Measurements from ENCODE around the gene ATP6V1C2.
"Not testable (repeated sequence)": the region's sequence is repeated elsewhere in the genome, so short reads cannot be mapped to it uniquely, and the experiment has no call there.

Gene ATP6V1C2

GRCh38 chr2:10768063-10768507 is 46.7 kb downstream of the ATP6V1C2 start:
- DNase-seq (ENCODE audit: low read depth in 2 of 2): no peak

- DNase-seq (ENCODE audit: low read depth in 2 of 2): no peak
These were observed 49.7 kb downstream of the ATP6V1C2 start for GRCh38 chr2:10770956-10771750.

- DNase-seq (ENCODE audit: low read depth in 2 of 2): no peak
These were observed 50.4 kb downstream of the ATP6V1C2 start for GRCh38 chr2:10771786-10772185.

DNA sequence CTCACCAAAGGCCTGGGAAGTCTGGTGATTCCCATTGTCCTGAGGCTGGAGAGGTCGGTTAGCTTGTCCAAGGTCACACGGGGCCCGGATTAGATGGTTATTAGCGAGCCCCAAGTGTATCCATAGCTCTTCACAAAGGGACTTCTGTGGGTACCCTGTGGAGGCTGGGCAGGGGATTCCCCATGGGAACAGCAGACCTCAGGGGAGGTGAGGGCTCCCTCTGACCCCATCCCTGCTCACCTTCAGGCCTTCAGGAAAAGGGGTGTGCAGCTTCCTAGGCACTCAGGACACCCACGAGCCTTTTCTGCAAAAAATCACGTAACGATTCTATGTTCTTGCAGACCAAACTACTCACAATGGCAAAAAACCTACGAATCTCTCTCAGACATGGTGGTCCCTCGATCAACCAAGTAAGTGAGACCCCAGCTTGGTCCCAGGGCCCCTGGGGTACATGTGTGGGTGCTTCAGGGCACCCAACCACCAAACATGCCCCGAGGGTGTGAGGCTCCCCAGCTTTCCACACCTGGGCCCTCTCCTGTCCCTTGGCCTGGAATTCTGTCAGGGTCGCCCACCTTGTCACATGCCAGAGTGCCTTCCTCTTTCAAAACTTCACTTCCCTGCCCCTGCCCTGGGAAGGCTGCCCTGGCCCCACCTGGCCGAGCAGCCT is 50.9 kb downstream of the ATP6V1C2 start:
- DNase-seq (ENCODE audit: low read depth in 2 of 2): no peak

- no peak for DNase-seq (ENCODE audit: low read depth in 2 of 2)
These were observed 51.4 kb downstream of the ATP6V1C2 start for GRCh38 chr2:10772868-10773215.

DNA sequence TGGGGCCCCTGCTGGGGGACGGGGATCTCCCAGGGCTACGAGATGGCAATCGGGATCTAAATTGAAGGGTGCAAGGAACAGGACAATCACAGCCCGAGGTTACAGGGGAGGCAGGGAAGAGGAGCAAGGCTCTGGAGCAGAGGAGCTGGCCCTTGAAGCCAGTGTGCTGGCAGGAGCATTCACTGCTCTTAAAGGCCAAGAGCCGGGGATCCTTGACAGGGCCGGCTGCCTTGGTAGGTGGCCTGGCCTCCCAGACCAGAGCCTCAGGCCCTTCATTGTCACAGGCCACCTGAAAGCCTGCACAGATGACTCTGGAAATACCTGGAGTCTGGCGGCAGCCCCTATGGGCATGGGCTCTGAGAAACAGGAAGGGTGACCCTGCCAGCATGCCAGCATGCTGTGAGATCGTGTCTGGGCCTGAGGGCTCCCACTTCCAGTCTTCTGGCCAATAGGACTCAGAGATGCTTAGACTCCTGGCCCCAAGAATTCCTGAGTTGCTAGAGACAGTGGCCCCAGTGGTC is 52.5 kb downstream of the ATP6V1C2 start:
- DNase-seq (ENCODE audit: low read depth in 2 of 2): no peak

GRCh38 chr2:10774394-10774793 is 53.0 kb downstream of the ATP6V1C2 start:
- no peak for DNase-seq (ENCODE audit: low read depth in 2 of 2)

DNA sequence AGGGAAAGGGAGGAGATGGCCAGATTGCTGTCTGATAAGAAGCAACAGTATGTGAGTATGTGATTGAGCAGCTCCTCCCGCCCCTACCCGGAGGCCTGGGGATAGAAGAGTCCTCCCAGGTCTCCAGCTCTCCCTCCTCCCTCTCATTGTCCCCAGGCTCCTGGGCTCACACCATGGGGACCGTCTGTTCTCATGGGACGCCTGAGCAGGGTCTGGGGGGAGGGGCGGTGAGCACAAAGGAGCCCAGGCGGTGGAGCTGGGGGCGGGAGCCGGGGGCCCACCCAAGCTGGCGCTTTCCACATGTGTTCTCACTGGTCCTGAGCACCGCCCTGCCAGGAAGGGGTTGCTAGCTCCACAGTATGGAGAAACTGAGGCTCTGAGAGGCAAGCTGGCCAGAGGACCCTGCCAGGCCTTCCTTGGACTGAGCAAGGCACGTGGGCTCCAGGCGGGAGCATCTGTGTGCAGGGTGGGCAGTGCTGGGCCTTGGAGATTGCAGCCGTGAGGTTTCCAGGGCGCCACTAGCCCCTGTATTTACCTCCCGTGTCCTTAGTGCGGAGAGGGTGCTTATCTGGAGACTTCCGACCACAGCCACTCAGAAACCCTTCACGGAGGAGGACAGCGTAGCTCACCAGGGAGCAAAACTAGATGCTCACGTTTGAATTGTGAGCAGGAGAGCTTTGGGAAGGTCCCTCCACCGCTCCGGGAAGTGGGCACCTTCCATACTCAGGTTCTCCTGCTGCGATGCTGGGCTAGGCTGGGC is 53.8 kb downstream of the ATP6V1C2 start:
- DNase-seq (ENCODE audit: low read depth in 2 of 2): no peak

DNA sequence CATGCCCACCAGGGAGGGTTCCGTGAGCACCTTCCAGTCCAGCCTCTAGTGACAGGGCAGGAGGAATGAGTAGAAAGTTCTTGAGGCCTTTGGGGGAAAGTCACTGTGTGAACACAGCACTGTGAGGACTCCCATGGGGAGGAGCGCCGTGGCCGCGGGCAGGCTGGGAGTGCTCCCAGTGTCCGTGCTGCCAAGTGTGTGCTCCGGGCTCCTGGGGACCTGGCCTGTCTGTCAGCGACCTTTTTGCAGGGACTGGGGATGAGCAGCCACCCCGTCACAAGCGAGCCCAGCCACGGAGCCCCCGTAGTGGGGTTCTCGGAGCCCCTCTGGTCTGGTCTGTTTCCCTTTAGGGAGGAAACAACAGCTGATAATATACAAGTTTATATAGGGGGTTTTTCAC is 54.4 kb downstream of the ATP6V1C2 start:
- DNase-seq (ENCODE audit: low read depth in 2 of 2): no peak

DNA sequence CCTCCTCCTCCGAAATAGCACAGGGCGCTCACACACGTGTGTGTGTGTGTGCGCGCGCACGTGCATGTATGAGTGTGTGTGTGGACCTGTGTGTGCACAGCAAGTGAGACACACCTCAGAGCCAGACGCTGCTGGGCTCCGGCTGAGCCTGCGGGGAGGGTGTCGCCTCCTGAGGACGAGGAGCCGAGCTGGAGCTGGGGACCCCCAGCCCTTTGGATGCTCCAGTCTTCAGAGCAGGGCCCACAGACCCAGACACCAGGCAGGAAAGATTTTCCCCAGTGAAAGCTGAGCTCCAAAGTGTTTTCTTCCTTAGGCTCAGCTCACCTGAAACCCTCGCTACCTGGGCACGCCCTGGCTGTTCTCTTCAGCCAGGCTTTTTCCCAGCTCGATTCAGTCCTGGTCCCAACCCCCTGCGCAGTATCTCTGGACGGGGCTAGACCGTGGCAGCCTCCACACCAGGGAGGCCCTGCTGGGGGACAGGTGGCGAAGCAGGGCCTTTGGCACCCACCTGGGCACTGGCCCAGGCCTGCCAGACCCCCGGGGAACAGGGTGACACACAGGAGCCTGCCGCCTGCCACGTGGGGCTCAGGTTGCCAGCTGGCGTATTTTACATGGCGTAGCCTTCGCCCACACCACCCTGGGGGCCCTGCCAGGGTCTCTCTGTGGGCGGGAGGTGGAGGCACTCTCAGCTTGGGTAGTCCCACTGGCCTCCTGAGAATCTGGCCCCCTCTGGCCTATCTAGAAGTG is 55.0 kb downstream of the ATP6V1C2 start:
- DNase-seq (ENCODE audit: low read depth in 2 of 2): no peak

- DNase-seq (ENCODE audit: low read depth in 2 of 2): no peak
These were observed 55.8 kb downstream of the ATP6V1C2 start for GRCh38 chr2:10777111-10777841.

DNA sequence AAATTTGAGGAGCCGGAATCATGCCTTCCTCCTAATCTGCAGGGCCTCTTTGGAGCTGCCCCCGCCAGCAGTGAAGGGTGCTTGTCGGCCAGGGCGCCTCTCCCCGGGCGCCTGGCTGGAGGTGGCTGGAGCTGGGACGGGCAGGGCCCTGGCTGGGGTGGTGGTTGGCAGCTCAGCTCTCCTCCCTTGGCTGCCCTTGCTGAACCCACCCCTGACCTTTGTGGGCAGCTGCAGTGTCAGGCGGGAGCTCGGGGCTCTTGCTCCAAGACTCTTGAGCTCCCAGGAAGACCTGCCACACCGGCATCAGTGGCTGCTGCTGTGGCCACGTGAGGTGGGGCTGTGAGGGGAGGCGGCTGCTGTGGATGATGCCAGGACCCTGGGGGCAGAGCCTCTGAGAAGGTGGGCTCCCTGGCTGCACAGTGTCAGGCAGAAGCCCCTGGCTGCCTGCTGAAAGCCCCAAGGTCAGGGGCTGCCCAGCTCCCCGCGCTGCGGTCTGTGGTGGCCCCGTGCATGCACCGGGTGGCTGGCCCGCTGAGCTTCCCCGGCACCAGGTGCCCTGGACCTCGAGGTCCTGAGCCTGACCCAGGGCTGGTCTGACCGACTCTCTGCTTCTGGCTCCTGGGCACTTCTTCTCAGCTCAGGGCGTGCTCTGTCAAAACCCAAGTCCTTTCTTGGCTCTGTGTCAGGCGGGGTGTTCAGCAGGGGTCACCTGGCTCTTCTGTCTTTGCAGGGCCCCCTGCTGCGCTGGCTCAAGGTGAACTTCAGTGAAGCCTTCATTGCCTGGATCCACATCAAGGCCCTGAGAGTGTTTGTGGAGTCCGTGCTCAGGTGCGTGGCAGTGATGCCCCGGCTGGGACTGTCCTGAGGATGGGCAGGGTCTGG is 56.7 kb downstream of the ATP6V1C2 start:
- no peak for DNase-seq (ENCODE audit: low read depth in 2 of 2)

DNA sequence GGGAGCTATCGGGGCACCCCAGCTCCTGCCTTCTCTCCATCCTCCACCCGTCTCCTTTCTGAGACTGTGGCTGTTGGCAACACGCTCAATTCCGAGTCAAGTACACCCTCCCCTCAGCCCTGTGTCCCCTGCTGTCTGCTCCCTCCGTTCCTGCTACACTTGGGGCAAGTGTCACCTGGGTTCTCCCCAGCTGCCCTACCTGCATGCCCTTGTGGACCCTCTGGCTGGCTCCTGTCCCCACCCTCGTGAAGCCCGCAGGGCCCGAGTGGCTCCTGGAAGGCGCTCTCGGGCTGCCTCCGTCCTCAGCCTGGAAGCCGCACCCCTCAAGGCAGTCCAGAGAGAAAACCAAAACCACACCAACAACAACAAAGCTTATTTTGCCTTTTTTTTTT is 57.3 kb downstream of the ATP6V1C2 start:
- no peak for DNase-seq (ENCODE audit: low read depth in 2 of 2)

DNA sequence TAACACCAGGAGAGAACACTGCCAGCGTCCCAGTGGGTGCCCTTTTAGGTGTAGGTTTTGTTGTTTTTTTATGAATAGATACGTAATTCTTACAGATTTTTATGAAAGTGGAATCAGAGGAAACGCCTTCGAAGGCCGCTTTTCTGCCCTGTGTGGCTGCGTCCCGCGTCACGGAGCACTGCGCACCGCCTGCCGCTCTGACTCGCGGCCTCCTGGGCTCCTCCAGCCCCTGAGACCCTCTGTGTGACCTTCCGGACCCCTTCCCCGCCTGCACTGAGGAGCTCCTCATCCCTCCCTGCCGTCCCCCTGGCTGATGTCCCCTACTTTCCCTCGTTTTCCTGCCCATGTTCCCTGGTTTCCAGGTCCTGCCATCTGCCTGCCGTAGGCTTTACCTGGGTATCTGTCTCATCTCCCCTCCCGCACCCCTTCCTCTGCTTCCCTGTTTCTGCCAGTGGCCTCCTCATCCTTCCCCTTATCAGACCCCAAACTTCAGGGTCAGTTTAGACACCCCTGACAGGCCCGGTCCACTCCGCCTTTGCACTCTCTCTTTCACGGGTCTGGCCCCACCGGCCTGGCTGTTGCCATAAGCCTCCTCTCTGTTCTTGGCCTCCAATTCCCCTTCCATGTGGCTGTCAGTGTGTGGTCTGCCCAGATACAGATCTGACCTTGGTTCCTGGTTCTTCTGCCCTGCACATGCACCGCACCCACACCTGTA is 58.5 kb downstream of the ATP6V1C2 start:
- no peak for DNase-seq (ENCODE audit: low read depth in 2 of 2)

- no peak for DNase-seq (ENCODE audit: low read depth in 2 of 2)
These were observed 59.0 kb downstream of the ATP6V1C2 start for GRCh38 chr2:10780491-10780820.

- DNase-seq (ENCODE audit: low read depth in 2 of 2): not testable (repeated sequence)
These were observed 59.4 kb downstream of the ATP6V1C2 start for GRCh38 chr2:10780821-10781220.

DNA sequence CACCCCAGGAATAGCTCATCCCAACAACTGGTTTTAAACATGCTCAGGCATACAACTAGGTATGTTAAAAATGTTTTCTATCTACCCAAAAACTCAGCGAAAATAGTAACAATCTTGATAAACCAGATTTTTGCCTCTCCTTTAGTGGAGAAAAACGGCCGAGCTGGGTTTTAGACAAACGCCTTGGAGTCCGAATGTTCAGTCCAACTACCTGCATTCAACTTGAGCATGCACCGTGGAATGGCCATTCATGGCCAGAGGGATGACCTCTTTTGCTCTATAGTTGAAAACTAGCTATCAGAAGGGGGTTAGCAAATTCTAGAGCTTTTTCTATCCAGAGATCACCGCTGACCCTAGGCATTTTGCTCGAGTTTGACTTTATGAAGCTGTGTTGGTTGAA is 60.3 kb downstream of the ATP6V1C2 start:
- no peak for DNase-seq (ENCODE audit: low read depth in 2 of 2)

DNA sequence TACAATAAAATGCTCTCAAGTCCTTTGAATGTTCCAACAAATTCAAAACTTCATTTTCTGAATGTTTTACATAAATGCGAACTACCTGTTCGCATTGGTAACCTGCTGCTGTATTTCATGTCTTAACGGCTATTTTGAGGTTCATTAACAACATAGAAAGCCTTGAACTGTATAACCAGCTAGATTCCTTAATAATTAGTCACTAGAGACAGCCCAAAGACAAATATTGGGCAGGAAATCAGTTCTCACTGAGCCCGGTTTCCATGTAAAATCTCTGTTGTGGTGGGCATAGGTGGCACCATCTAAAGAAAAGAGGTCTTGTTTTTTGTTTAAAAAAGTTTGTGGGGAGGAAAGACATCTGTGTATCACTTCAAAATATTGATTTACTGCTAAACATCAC is 62.0 kb downstream of the ATP6V1C2 start:
- DNase-seq (ENCODE audit: low read depth in 2 of 2): no peak

DNA sequence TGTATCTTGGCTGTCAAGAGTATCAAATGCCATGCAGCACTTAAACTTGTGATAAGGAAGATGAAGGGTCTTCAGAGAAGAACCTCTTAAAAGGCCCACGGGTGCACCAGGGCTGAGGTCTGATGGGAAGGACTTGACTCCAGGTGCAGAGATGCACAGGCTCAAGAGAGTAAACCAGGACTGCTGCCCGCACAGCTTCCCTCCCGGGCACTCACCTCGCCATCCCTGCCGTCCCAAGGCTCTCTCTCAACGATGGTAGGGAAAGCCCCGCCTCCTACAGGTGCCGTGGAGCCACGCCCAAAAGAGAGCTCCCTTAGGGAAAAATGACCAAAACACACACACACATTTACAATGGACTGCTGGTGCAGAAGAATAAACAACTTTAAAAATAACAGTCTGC is 63.3 kb downstream of the ATP6V1C2 start:
- DNase-seq (ENCODE audit: low read depth in 2 of 2): no peak

- no peak for DNase-seq (ENCODE audit: low read depth in 2 of 2)
These were observed 63.8 kb downstream of the ATP6V1C2 start for GRCh38 chr2:10785260-10785659.
